ENCODE data around the gene CALD1.
A peak's percentile ranks its signal among the peaks of the same experiment; 100 is the strongest.

CALD1 gene

DNA sequence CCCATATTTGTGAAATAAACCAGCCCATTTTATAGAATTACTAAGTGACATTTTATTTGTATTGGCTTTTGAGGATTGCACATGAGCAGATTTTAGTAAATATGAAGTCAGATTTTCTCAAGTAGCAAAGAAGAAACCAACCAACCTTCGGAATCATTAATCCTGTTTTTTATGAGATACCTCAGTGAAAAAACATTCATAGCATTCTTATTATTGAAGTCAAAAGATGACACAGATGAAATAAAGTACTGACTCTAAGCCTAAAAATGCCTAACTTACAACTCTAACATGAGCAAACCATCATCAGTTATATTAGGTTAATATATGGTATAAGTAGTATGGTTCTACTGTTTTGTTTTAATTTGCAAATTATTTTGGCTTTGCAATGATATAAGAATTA, 147.0 kb downstream of the CALD1 start:
- peak; percentile 67 for DNase-seq (ENCODE audit: low read depth)

DNA sequence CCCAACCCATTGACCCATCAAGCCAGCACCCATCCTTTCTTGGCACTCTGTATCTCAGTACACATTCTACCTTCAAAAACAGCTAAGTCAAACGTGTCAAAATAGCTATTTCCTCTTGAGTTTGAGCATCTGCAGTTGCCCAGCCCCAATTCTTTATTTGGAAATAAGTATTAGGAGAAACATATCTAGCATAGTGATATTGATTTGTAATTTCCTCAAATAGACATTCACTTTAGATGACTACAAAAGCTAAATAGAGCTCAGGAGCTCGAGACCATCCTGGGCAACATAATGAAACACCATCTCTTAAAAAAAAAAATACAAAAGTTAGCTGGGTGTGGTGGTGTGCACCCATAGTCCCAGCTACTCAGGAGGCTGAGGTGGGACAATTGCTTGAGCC, 147.6 kb downstream of the CALD1 start:
- no peak for DNase-seq (ENCODE audit: low read depth)

GRCh38 chr7:134927723-134928122, 148.3 kb downstream of the CALD1 start:
- DNase-seq (ENCODE audit: low read depth) = no peak

- no peak for DNase-seq (ENCODE audit: low read depth)
Measured at GRCh38 chr7:134928554-134928953, 149.1 kb downstream of the CALD1 start.

DNA sequence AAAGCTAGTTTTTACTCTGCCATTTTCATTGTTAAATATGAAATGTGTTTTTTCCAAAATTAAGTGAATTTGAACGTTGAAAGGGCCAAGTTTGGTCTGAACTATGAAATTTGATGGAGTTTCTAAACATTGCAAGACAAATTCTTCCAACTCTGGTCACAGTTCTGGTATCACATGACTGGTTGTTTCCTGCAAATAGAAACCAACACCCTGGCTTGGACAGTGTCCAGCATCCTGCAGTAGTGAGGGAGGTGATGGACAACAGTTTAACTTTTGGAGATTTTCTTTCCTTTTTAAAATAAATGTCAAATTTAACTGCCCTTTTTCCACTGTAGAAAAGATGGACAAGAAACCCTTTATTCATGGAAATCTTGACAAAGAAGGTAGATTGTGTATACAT, 152.1 kb downstream of the CALD1 start:
- peak; percentile 62 for DNase-seq (ENCODE audit: low read depth)

- DNase-seq (ENCODE audit: low read depth) = peak; percentile 58
Measured at GRCh38 chr7:134932707-134933370, 153.4 kb downstream of the CALD1 start.

GRCh38 chr7:134933460-134934068, 154.1 kb downstream of the CALD1 start:
- DNase-seq (ENCODE audit: low read depth) = no peak

- peak; percentile 46 for DNase-seq (ENCODE audit: low read depth)
Measured at GRCh38 chr7:134935701-134936100, 156.3 kb downstream of the CALD1 start.

DNA sequence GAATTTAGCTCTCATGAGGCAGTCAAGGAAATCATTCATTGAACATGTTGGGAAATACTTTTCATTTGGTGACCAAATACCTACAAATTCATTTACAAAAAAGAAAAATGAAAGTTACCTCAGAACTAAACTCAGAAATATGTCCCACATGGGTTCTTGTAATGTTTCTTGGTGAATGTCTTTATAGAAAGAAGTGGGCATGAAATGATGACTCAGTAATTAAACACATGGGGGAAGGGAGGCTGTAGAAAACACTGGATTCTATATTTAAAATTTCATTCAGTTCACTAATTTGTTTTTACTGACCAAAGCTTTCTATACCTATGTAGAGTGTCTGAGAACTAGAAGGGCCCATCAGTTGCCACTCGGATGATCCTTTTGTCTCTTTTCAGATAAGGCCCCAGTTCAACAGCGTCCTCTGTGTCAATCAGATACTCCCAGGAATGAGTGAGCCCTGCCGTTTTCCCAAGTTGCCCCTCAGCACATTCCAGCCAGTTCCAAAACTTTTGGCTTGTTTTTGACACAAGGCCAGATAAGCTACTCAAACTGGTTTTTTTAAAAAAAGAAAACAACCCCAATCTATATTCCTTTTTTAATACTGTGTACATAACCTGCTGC, 157.6 kb downstream of the CALD1 start:
- peak; percentile 44 for DNase-seq (ENCODE audit: low read depth)

DNA sequence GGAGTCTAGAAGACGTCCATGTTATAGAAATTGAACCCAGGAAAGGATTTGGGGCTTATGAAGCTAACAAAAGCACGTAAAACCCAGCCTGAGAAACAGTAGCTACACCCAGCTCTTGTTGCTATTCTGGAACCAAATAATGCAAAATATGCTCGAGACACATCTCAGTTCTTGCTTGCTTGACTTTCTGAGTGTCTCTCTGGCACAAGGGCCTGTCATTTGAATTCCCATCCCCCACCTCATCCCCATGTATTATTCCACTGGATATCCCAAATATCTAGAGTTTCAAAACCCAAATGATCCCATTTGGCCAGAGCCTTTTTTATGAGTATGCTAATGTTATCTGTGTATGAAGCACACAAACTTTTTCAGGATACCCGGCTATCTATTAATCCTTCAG, 158.7 kb downstream of the CALD1 start:
- DNase-seq (ENCODE audit: low read depth) = peak; percentile 29

GRCh38 chr7:134939136-134939535, 159.7 kb downstream of the CALD1 start:
- no peak for DNase-seq (ENCODE audit: low read depth)

DNA sequence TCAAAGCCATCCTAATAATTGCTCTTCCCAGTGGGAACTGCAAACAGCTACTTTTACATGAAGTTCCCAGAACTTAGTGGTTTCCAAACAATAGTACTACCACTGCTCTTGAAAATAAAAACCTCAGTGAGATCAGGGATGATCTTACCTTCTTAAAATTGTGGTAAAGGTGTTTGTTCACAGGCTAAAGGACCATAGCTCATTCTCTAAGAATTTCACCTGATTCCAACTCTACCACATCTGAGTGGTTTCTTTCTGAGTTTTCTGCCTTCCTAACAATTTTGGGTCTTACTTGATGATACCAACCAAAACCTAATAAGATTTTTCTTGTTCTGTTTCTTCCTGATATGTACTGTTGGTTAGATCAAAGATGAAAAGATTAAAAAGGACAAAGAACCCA, 161.3 kb downstream of the CALD1 start:
- DNase-seq (ENCODE audit: low read depth) = no peak

GRCh38 chr7:134941185-134941900, 161.9 kb downstream of the CALD1 start:
- DNase-seq (ENCODE audit: low read depth) = peak; percentile 90

- no peak for DNase-seq (ENCODE audit: low read depth)
Measured at GRCh38 chr7:134941952-134942351, 162.5 kb downstream of the CALD1 start.

DNA sequence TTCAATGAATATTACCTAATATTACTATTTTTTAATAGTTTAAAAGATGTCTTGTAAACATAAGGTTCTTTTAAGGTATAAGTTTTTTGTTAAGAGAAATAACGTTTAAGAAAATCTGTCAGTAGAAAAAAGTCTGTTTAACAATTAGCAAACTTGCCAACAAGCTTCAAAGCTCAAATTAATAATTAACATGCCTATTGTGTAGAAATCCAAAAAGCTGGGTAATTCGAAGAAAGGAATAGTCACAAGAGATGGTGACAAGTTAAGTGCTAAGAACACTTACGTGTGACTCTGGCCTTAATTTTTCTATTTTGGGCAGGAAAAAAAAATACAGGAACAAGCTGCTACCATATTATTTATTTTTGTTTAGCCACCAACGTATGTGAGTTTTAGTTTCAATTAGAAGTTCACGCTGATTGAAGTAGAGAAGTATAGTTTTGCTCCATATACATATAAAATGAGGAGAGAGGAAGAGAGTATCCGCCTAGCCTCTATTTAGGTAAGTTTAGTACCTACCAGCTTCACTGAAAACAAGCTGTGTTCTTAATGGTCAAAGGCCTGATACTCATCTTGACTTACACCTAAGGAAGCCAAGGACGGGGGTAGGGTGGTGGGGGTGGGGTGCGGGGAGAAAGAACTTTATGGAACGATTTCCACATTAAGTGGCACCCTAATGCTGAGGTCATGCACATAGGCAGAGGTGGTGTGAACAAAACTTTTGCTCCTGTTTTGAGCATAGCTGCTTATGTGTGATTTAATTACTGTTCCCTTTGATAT, 163.4 kb downstream of the CALD1 start:
- DNase-seq (ENCODE audit: low read depth) = no peak

GRCh38 chr7:134943785-134944400, 164.5 kb downstream of the CALD1 start:
- no peak for DNase-seq (ENCODE audit: low read depth)

- DNase-seq (ENCODE audit: low read depth) = no peak
Measured at GRCh38 chr7:134945691-134946090, 166.3 kb downstream of the CALD1 start.

- DNase-seq (ENCODE audit: low read depth) = no peak
Measured at GRCh38 chr7:134946260-134946659, 166.8 kb downstream of the CALD1 start.

DNA sequence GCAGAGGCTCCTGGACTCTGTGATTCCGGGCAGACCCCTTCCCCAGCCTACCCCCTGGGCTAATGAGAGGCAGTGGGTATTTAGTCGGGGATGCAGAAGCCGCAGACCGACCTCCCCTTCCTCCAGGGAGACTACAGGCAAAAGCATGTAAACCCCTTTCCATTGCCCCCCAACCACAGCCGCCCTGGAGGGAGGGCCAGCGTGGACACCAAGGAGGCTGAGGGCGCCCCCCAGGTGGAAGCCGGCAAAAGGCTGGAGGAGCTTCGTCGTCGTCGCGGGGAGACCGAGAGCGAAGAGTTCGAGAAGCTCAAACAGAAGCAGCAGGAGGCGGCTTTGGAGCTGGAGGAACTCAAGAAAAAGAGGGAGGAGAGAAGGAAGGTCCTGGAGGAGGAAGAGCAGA, 167.9 kb downstream of the CALD1 start:
- DNase-seq (ENCODE audit: low read depth) = no peak

DNA sequence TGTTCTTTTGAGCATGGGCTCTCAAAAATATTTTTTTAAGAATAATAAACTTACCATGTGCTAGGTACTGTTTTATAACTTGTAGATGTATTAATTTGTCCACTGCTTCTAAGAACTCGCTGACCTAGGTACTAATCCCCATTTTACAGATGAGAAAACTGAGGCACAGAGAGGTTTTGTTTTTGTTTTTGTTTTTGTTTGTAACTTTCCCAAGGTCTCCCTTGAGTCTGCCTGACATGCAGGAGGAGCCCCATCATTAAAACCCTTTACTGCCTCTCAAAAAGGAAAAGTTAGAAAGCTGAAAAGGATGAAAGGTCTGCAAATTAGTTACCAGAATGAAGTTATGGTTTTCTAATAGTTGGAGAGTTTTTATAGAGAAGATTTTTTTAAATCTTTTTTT, 168.4 kb downstream of the CALD1 start:
- no peak for DNase-seq (ENCODE audit: low read depth)

GRCh38 chr7:134948246-134948645, 168.8 kb downstream of the CALD1 start:
- no peak for DNase-seq (ENCODE audit: low read depth)

GRCh38 chr7:134948736-134949135, 169.3 kb downstream of the CALD1 start:
- peak; percentile 79 for DNase-seq (ENCODE audit: low read depth)

Data from EH (cell line).